ENCODE results near the gene NCBP1.

Gene NCBP1

DNA sequence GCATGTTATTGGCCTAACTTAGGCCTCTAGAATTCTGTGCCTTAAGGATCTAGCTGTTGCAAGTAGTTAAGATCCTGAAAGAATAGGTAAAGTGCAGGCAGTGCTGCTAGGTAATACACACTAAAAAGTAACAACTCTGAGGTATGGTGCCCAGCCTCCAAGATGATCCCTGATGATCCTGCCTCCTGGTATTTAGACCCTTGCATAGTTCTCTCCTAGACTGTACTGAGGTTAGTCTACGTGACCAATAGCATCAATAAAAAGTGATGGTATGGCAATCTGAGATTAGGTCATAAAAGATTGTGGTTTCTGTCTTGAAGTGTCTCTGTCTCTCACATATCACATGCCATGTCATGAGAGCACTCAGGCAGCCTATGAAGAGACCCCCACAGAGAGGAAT, 9.7 kb upstream of the NCBP1 start:
- no peak for DNase-seq

DNA sequence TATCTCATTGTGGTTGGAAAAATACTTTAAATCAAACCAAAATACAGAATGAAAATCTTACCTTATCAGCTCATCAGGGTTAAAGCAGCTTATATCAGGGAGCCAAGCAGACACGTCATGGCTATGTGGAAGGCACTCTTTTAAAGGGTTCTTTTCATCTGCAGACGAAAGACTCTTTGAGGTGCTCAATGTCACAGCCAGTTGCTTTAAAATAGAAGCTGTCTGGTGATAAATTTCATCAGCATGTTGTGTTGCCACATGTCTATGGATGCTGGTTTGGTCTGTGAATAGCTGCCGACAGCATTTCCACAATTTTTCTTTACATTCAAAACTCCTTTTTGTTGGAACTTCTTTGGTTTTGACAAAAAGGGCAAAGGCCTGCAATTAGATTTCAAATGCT, 8.0 kb upstream of the NCBP1 start:
- DNase-seq, result no peak

- no peak for DNase-seq
Measured at GRCh38 chr9:97627624-97628023, 6.0 kb upstream of the NCBP1 start.

DNA sequence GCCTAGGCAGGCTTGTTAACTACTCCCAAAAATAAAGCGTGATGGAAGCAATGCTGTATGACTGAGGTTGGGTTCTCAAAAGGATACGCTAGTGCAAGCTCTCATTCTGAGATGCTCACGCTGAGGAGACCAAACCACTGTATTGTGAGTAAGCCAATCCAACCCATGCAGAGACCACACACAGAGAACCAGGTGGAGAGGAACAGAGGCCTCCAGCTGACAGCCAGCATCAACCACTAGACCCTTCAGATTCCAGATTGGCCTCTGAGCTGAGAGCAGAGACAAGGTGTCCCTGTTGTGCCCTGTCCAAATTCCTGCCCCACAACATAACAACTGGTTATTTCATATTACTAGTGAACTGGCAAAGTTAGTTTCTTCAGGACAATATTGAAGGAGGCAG, 5.0 kb upstream of the NCBP1 start:
- no peak for DNase-seq

DNA sequence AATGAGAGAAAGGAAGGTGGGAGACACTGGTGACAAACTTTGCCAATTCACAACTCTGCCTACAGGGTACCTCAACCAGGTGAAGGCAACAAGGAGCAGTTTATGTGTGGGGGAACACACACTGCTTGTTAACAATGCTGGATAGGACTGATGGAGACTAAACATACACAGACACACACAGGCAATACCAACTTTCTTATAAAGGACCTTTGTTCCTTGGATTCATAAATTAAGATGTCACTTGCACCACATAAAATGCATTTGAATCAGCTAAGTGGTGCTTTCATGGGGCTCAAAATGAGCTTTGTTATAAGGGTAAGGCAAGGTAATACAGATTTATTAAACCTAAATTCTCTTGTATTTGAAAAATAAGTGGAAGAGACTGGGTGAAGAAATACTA, 4.5 kb upstream of the NCBP1 start:
- DNase-seq, result no peak

GRCh38 chr9:97630591-97630990, 3.0 kb upstream of the NCBP1 start:
- DNase-seq, result no peak

DNA sequence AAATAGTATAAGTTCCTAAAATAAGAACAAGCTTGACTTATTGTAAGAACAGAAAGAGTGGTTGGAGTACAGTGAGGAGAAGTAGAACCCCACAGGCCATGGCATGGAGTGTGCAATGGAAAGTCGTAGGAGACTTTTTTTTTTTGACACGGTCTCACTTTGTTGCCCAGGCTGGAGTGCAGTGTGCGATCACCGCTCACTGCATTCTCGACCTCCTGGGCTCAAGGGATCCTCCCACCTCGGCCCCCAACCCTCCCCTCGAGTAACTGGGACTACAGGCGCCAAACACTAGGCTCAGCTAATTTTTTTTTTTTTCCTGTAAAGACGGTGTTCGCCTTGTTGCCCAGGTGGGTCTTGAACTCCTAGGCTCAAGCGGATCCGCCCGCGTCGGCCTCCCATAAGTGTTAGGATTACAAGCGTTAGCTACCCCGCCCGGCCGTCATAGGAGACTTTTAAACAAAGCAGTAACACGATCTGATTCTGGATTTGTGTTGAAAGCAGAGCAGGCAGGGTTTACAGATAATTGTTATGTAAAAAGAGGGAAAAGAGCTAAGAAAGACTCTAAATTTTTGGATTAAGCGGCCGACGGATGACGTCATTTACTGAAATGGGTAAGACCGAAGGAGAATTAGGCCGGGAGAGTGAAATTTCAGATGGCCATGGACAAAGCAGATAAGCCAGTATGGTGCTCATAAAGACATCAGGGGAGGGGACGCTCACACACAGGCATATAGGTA, 1.2 kb upstream of the NCBP1 start:
- peak in 1 of 5 donors; percentile 3 for DNase-seq

- no peak for DNase-seq
Measured at GRCh38 chr9:97633859-97634490, 354 bp downstream of the NCBP1 start.

DNA sequence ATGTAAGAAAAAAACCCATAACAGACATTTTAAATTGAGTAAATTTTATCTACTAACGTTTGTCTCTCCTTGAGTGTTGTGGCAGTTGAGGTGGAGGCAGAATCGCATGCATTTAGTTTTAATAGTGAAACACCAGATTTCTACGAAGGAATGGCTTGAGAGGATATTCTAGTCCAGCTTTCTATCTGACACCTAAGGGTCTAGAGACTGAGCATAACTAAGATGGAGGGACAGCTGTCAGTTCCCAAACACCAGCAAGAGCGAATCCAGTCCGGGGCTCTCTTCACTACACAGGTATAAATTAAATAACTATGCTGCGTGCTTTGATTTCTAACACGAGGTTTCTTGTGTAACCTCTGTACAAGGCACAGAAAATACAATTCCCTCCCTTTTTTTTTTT, 1.4 kb downstream of the NCBP1 start:
- DNase-seq, result no peak

DNA sequence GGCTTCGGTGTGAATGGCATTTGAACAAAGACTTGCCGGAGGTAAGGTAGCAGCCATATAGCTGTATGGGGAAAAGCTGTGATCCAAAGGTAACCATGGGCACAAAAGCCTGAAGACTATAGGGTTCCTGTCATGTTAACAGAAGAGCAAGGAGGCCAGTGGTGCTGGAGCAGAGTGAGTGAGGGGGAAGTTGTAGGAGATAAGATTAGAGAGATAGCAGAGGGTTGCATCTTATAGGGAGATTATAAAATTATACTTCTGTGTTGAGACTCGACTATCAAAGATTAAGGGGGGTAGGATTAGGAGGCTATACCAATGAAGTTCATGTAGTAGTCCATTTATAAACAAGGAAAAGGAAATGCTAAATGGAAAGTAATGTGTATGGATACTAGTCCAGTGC, 3.3 kb downstream of the NCBP1 start:
- no peak for DNase-seq

- DNase-seq, result peak in 1 of 5 donors; percentile 2
Measured at GRCh38 chr9:97638666-97639065, 5.0 kb downstream of the NCBP1 start.

GRCh38 chr9:97640325-97640724, 6.7 kb downstream of the NCBP1 start:
- no peak for DNase-seq

DNA sequence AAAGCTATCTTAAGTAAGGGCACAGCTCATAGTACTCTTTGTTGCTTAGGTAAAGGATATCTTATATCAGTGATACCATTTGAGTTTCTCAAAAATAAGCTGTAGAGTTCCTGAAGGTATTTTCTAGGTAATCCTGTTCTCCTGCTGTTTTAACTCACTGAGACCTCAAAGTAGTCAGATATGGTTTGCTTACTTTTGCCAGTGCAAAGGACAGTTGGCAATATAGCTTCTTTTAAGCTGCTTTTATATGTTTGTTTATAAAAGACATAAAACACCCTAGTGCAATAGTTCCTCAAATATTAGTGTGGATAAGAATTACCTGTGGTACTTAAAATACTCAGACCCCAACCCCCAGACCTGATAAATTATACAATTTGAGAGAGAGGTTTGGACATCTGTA, 12.1 kb downstream of the NCBP1 start:
- no peak for DNase-seq

DNA sequence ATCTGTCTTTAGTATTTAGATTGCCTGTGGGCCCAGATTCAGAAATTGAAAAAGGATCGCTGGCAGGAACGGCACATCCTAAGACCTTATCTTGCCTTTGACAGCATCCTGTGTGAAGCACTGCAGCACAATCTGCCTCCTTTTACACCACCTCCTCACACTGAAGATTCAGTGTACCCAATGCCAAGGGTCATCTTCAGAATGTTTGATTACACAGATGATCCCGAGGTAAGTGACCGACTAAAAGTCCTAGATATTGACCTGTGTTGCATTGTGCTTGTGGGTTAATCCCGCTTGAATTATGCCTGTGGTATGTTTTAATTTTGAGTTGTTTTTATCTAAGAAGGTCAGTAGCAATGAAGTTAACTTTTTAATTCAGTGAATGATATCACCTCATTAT, 14.4 kb downstream of the NCBP1 start:
- DNase-seq, result no peak

DNA sequence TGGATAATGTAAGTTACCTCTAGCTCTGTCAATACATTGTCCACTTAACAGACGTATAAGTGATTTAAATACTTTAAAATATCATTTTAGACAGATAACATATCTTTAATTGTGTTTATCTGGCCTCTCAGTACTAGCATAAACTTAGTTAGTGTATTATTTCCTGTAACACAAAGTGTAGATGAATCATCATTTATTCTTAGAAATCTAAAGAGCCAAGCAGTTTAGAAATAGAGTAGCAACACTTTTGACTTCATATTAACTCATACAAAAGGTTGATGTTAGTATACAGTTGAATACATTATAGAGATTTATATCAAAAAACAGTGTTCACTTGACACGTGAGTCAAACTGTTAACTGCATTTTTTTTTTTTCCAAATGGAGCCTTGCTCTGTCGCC, 18.0 kb downstream of the NCBP1 start:
- no peak for DNase-seq

DNA sequence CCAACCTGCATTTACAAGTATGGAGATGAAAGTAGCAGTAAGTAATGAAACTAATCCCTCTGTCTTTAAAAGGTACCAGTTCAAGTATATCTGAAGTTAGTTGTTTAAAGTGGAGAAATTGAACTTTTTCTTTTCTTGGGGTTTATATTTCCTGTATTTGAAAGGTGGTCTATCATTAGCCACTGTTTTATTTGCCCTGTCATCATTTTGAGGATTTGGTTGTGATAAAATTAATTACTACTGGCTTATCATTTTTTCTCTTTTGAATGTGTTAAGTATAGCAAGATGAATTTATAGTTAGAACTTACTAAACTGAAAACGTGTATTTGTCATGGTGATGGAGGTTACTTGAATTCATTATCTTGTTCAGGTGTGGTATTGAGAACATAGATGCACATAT, 25.1 kb downstream of the NCBP1 start:
- DNase-seq, result no peak

DNA sequence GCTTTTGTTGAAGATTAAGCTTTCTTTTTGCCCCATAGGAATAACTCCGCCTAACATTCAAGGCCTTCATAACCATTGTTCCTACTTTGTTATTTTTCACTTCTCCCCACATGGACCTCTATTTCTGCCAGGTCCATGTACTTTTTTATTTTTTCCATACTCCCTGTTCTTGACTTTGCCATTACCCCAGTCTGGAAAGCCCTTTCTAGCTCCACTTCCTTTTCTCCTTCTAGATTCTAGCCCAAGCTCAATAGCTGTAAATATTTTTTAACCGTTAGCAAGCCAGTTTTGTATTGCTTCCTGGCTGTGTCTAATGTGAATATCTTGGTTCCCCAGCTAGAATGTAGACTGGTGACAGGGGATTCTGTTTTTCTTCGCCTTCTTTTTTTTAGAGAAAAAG, 26.1 kb downstream of the NCBP1 start:
- DNase-seq, result no peak

GRCh38 chr9:97660340-97660739, 26.7 kb downstream of the NCBP1 start:
- no peak for DNase-seq

GRCh38 chr9:97660847-97661246, 27.2 kb downstream of the NCBP1 start:
- no peak for DNase-seq

GRCh38 chr9:97665742-97666141, 32.1 kb downstream of the NCBP1 start:
- DNase-seq, result no peak

DNA sequence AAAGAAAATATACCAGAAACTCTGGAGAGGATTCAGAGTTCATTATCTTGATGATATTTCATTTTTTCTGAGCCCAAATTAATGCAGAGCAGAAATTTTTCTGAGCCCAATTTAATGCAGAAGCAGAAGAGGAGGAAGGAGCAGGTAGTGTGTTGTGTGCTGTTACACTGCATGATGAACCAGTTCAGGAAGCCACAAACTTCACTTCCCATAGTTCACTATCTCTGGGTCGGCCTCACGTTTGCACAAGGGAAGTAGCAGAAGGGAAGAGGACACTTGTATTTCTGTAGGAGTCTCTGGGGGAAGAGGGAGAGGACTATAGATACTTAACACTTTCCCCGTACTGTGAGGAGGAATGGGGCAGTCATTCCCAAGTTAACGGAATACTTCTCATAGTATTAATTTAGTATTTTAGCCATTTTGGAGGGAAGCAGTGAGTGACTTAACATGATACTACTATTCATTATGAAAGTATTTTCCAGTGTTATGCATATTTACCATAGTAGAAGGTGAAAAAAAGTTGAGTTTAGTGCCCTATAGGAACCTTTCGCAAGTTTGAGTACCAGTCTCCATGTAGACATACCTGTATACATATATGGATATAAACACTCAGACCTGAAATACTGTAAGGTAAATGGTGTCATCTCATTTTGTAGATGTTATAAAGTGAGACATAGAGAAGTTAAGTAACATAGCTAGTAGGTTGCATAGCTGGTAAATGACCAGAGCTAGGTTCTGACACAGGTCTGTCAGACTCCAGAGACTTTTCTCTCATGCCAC, 33.5 kb downstream of the NCBP1 start:
- peak in 1 of 5 donors; percentile 6 for DNase-seq

DNA sequence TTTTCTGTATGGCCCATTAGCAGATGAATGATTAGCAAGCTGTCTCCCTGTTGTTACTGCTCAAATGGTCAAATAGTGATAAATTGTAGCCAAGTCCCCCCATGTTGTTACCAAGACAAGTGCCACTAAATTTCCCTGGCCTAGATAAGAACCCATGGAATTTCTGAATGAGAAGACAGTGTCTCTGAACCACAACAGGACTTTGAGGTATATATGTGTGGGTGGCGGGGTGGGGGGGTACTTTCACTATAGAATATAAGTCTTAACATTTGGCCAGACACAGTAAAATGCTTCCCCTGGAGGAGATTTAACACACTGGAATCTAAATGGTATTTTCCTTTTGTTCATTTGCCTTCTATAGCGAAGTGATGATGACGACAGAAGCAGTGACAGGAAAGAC, 34.9 kb downstream of the NCBP1 start:
- DNase-seq, result no peak

GRCh38 chr9:97670586-97670985, 37.0 kb downstream of the NCBP1 start:
- DNase-seq, result no peak

DNA sequence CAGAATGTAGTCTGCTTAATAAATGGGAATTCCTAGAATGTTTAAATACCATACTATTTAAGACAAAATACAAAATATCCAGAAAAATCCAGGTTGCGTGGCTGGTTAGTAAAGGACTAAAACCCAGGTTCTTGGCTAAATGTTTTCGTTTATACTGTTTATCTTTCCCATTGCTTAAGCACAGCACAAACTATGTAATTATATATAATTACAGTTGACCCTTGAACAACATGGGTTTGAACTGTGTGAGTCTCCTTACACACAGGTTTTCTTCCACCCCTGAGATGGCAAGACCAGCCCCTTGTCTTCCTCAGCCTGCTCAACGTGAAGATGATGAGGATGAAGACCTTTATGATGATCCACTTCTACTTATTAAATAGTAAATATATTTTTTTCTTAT, 38.8 kb downstream of the NCBP1 start:
- DNase-seq, result no peak

All from T-helper 1 cell (primary cell).